ENCODE measurements around the gene MAN1C1.

GRCh38 chr1:25718732-25719131 is 102.1 kb downstream of the MAN1C1 start:
- TF ChIP-seq BACH2 (CRISPR knock-in tag; IDR thresholded peaks at IDR 0.05; ENCODE audit: borderline replicate concordance) = no peak
- no peak for TF ChIP-seq CSRNP3 (CRISPR knock-in tag; IDR thresholded peaks at IDR 0.05)
- TF ChIP-seq ZFP30 (CRISPR knock-in tag; IDR thresholded peaks at IDR 0.05) = no peak
- TF ChIP-seq ZNF565 (CRISPR knock-in tag; conservative IDR thresholded peaks at IDR 0.05; ENCODE audit: low read depth) = no peak

All from SK-N-SH treated with all-trans-retinoic acid at 6 μM for 48 hours (cell line).